DMS153 (cell line): ENCODE measurements around the gene SPACDR.
"Not testable (repeated sequence)": the region's sequence is repeated elsewhere in the genome, so short reads cannot be mapped to it uniquely, and the experiment has no call there.

Experiments
- DNase-seq: peaks from one replicate; lab custom pipeline; 2025; lab: John Stamatoyannopoulos, UW

Gene SPACDR

GRCh38 chr7:100465702-100466311, 1.7 kb upstream of the SPACDR start:
- peak; percentile 44 for DNase-seq

- no peak for DNase-seq
Measured at GRCh38 chr7:100465299-100465698, 1.2 kb upstream of the SPACDR start.

- DNase-seq, result no peak
Measured at GRCh38 chr7:100464791-100465190, 731 bp upstream of the SPACDR start.

- no peak for DNase-seq
Measured at GRCh38 chr7:100457033-100457432, 7.0 kb downstream of the SPACDR start.

- DNase-seq, result no peak
Measured at GRCh38 chr7:100456562-100456961, 7.5 kb downstream of the SPACDR start.

GRCh38 chr7:100455206-100455605, 8.9 kb downstream of the SPACDR start:
- no peak for DNase-seq

- DNase-seq, result not testable (repeated sequence)
Measured at GRCh38 chr7:100453854-100454253, 10.2 kb downstream of the SPACDR start.

- no peak for DNase-seq
Measured at GRCh38 chr7:100452513-100452912, 11.5 kb downstream of the SPACDR start.

- DNase-seq, result no peak
Measured at GRCh38 chr7:100449190-100449795, 14.8 kb downstream of the SPACDR start.

- not testable (repeated sequence) for DNase-seq
Measured at GRCh38 chr7:100447363-100447762, 16.7 kb downstream of the SPACDR start.

- no peak for DNase-seq
Measured at GRCh38 chr7:100446040-100446439, 18.0 kb downstream of the SPACDR start.

GRCh38 chr7:100444311-100445278, 19.5 kb downstream of the SPACDR start:
- no peak for DNase-seq

- DNase-seq, result no peak
Measured at GRCh38 chr7:100443096-100443840, 20.8 kb downstream of the SPACDR start.

- DNase-seq, result no peak
Measured at GRCh38 chr7:100441641-100442535, 22.2 kb downstream of the SPACDR start.

GRCh38 chr7:100439244-100439643, 24.8 kb downstream of the SPACDR start:
- not testable (repeated sequence) for DNase-seq

- DNase-seq, result not testable (repeated sequence)
Measured at GRCh38 chr7:100438731-100439130, 25.3 kb downstream of the SPACDR start.

- no peak for DNase-seq
Measured at GRCh38 chr7:100438172-100438571, 25.9 kb downstream of the SPACDR start.

- no peak for DNase-seq
Measured at GRCh38 chr7:100437150-100438100, 26.6 kb downstream of the SPACDR start.

- no peak for DNase-seq
Measured at GRCh38 chr7:100435401-100436304, 28.4 kb downstream of the SPACDR start.
